Esophagus squamous epithelium (tissue), 5 donors: ENCODE results near the gene SLC10A3. TPM values are rescaled to one million over a fixed set of nuclear protein-coding genes. Genes with fewer than 3 reads are reported as not detected.

ENCODE experiments used
- DNase-seq: peaks from one replicate; lab custom pipeline; 2025; lab: John Stamatoyannopoulos, UW
- H3K27ac ChIP-seq, 4 donors: fragments of 200-600 bp; sonication (generic); one replicate each; pipeline ENCODE4 v1.5.1; 2016 to 2019; ENCODE audit warnings: mild to moderate bottlenecking in 1 of 4
- H3K27me3 ChIP-seq, 4 donors: fragments of 200-600 bp; sonication (generic); 1 replicate in 3 of 4; 2 replicates in 1 of 4; pipeline versions ENCODE4 v1.5.1 to v1.6.0; 2017 to 2021; ENCODE audit warnings: antibody characterized with exemption in 1 of 4
- H3K36me3 ChIP-seq, 3 donors: fragments of 200-600 bp; sonication (generic); one replicate each; pipeline ENCODE4 v1.5.1; 2016 to 2019
- H3K4me1 ChIP-seq, 3 donors: fragments of 200-600 bp; sonication (generic); one replicate each; pipeline ENCODE4 v1.5.1; 2017 to 2019
- H3K4me3 ChIP-seq, 4 donors: fragments of 200-600 bp; sonication (generic); 1 replicate in 3 of 4; 2 replicates in 1 of 4; pipeline ENCODE4 v1.5.1; 2016 to 2019; ENCODE audit warnings: mild to moderate bottlenecking in 2 of 4, moderate library complexity in 1 of 4
- H3K9me3 ChIP-seq, 3 donors: fragments of 200-600 bp; sonication (generic); one replicate each; pipeline ENCODE4 v1.5.1; 2016 to 2019
- POLR2A ChIP-seq, 4 donors: fragments of 450-650 bp; IDR thresholded peaks; one replicate each; pipeline ENCODE4 v1.6.1; 2017; ENCODE audit warnings: antibody characterized with exemption in 4 of 4, mild to moderate bottlenecking in 4 of 4, moderate library complexity in 3 of 4
- WGBS, 2 donors: methylation state at CpG; one replicate each; pipeline ENCODE4 v1.1.5; 2018; 5-methylcytosine and 5-hydroxymethylcytosine counted together
- intact Hi-C: fragments of 100-400 bp; cut with DNase I; formaldehyde crosslinking; loops from one replicate; pipeline ENCODE4 v1.15.0; 2022
- total RNA-seq, 4 donors: library from RNA; depleted of rRNA; stranded (reverse); fragments of >200 nt; gene quantifications; one replicate each; pipeline ENCODE4 v1.1.0, GENCODE V29; 2016
- TF ChIP-seq, protein P1 (sequence below), 6 experiments: fragments of 450-650 bp in 4 of 6; fragments of 200-600 bp in 2 of 6; sonication (generic) in 2 of 6; IDR thresholded peaks; one replicate each; pipeline ENCODE4 v1.5.1; 2016 to 2019; ENCODE audit warnings: antibody characterized with exemption in 6 of 6, mild to moderate bottlenecking in 4 of 6, moderate library complexity in 4 of 6
- donor health status: DM: yes; HTN: yes; CAD: no.

Gene SLC10A3
- total RNA-seq, 4 donors from 2014 or later = 26.1 to 38.5 (median 29.5) TPM

DNA sequence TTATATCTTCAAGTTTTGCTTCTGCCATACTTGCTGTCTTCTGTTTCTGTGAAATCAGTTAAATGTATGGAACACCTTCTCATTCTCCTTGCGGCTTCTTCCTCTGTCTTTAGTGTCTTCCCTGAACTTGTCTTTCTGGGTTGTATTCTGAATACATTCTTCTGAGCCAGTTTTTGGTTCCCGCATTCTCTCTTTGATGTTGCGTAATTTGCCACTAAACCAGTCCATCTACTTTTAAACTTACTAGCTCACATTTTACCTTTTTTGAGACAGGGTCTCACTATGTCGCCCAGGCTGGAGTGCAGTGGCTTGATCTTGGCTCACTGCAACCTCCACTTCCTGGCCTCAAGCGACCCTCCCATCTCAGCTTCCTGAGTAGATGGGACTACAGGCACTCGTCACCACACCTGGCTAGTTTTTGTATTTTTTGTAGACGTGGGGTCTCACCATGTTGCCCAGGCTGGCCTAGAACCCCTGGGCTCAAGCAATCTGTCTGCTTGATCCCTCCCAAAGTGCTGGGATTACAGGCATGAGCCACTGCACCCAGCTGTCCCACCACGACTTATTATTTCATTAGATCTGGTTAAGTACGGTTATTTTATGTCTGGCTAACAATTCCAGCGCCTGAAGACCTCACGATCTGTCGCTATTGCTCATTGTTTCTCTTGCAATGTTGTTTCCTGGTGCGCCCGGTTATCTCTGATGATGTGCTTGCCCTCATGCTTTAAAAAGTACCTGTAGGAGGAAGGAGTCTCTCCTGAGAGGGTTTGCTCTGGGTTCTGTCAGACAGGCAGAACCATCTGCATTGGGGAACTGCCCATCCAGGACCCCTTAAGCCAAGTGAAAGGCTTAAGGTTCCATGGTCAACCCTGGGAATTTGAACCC lies 35.4 kb upstream of the SLC10A3 start:
- peaks cover 0 to 4% (median 0%) of the 10 kb centered on the region in 3 donors for H3K36me3 ChIP-seq
- no peak for DNase-seq
- H3K4me3 ChIP-seq = no peak overlapping the region
- peaks cover 5 to 33% (median 8%) of the 10 kb centered on the region in 3 donors for H3K4me1 ChIP-seq
- intact Hi-C loops = no loop called here
- no peaks in the 10 kb centered on the region for H3K27me3 ChIP-seq
- 49 to 63% methylated on average over 6 to 14 of the region's 14 CpGs for WGBS, 2 donors
- H3K27ac ChIP-seq = peak overlapping the region; percentile 58 to 88 (median 82)
- TF ChIP-seq, protein P1, sequence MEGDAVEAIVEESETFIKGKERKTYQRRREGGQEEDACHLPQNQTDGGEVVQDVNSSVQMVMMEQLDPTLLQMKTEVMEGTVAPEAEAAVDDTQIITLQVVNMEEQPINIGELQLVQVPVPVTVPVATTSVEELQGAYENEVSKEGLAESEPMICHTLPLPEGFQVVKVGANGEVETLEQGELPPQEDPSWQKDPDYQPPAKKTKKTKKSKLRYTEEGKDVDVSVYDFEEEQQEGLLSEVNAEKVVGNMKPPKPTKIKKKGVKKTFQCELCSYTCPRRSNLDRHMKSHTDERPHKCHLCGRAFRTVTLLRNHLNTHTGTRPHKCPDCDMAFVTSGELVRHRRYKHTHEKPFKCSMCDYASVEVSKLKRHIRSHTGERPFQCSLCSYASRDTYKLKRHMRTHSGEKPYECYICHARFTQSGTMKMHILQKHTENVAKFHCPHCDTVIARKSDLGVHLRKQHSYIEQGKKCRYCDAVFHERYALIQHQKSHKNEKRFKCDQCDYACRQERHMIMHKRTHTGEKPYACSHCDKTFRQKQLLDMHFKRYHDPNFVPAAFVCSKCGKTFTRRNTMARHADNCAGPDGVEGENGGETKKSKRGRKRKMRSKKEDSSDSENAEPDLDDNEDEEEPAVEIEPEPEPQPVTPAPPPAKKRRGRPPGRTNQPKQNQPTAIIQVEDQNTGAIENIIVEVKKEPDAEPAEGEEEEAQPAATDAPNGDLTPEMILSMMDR (IDR thresholded peaks at IDR 0.05) = no peak
- no peak for TF ChIP-seq POLR2A (IDR thresholded peaks at IDR 0.05)
- no peaks in the 10 kb centered on the region for H3K9me3 ChIP-seq

DNA sequence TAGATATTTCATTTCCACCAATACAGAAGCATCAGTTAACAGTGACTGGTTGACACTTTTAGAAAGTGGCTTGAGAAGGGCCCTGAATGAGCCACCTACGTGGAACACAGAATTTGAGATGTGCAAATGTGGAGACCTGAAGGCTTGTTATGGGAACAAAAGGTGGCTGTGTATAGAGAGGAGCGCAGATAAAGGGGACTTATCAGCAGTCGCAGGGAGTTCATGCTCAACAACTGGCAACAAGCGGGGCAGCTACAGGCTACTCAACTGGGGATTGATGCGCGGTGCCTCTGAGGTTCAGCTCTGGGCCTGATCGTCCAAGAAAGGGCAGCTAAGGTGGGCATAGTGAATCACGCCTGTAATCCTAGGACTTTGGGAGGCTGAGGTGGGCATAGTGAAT lies 29.0 kb upstream of the SLC10A3 start:
- H3K27me3 ChIP-seq = no peaks in the 10 kb centered on the region
- intact Hi-C loops = no loop called here
- DNase-seq = no peak
- WGBS, 2 donors = 85% methylated on average over 8 of the region's 8 CpGs; no CpG with 5 or more reads in 1 of the 2 donors
- H3K9me3 ChIP-seq = no peaks in the 10 kb centered on the region
- TF ChIP-seq POLR2A (IDR thresholded peaks at IDR 0.05) = no peak
- TF ChIP-seq, protein P1 (IDR thresholded peaks at IDR 0.05) = no peak
- H3K4me3 ChIP-seq = no peak overlapping the region
- H3K27ac ChIP-seq = no peak overlapping the region
- no peaks in the 10 kb centered on the region for H3K36me3 ChIP-seq
- H3K4me1 ChIP-seq = peaks cover 4 to 25% (median 5%) of the 10 kb centered on the region in 3 donors

DNA sequence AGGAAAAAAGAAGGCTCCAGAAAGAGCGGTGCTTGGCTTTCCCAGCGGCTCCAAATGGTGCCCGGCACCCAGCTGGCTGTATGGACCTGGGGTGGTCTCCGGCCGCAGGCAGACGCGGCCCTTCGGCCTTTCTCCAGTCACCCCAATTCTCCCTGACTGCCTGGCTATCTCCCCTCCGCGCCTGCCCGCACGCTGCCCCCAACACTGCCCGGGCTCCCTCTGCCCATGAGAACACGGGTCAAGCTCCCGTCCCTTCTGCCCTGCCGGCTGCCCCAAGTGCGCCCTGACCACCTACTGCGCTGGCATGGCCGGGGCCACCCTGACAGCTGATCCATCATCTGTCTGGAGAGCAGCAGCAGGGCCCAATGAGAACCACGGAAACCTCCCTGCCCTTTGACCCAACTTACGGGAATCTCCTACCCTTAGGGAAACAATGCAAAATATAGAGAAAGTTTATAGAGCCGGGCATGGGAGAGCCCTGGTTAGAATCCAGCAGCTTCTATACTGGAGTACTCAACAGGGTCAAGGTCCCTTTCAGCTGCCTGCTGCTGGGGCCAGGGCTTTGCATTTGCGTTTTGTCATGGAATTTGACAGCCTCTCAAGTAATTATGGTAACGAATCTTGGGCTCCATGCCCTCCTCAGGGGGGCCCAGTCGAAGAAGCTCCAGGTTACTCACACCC lies 26.8 kb upstream of the SLC10A3 start:
- Histone ChIP-seq H3K4me3 (peak overlapping the region; percentile 62 to 82 (median 68)), H3K9me3 (no peaks in the 10 kb centered on the region), H3K27ac (peak overlapping the region; percentile 90 to 95 (median 93)), H3K27me3 (no peaks in the 10 kb centered on the region), H3K4me1 (peaks cover 4 to 28% (median 5%) of the 10 kb centered on the region in 3 donors), H3K36me3 (peaks cover 0 to 6% (median 0%) of the 10 kb centered on the region in 3 donors)
- no peak for TF ChIP-seq POLR2A (IDR thresholded peaks at IDR 0.05)
- TF ChIP-seq, protein P1 (IDR thresholded peaks at IDR 0.05) = no peak
- intact Hi-C loops = no loop called here
- DNase-seq = no peak
- WGBS, 2 donors = 60 to 83% methylated on average over 3 to 24 of the region's 25 CpGs

DNA sequence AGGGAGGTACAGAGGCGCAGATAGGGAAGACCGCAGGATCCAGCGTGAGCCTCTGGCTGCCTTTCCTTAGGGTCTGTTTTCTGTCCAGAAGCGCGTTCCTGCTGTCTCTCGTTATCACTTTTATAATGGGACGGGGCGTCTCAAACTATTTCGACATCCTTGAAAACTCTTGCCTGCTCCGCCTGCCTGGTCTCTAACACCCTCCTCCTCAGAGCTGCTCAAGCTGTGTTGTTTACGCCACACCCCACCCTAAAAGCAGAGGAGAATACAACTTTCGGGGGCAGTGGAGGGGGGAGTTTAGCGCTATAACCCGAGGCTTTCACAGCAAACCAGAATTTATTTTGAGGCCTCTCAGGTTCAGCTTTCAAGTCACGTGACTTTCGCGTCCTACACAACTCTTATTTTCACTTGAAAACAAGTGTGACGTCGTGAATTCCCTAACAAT lies 26.2 kb upstream of the SLC10A3 start:
- Histone ChIP-seq H3K4me3 (peak overlapping the region; percentile 62 to 82 (median 68)), H3K9me3 (no peaks in the 10 kb centered on the region), H3K27ac (peak overlapping the region; percentile 90 to 95 (median 93)), H3K27me3 (no peaks in the 10 kb centered on the region), H3K36me3 (peaks cover 0 to 10% (median 0%) of the 10 kb centered on the region in 3 donors), H3K4me1 (peaks cover 4 to 28% (median 5%) of the 10 kb centered on the region in 3 donors)
- DNase-seq = no peak
- 17 to 27% methylated on average over 9 to 19 of the region's 19 CpGs for WGBS, 2 donors
- TF ChIP-seq, protein P1 (IDR thresholded peaks at IDR 0.05) = no peak
- TF ChIP-seq POLR2A (IDR thresholded peaks at IDR 0.05) = no peak
- intact Hi-C loops = no loop called here
